ENCODE results near the gene PTPN7.

Gene PTPN7

DNA sequence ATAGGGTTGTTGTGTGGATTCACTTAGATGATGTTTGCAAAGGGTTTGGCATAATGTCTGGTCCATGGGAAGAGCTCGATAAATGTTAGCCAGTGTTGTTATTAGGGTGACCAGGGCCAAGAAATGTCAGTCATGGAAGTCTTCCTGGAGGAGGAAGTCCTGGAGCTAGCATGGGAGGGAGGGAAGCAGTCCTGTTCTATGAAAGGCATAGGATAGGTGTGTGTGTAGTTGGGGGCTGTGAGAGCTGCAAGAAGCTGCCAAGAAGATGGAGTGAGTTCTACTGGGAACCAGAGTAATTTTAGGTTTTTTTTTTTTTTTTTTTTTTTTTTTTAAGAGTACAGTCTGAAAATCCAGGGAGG, 37.9 kb upstream of the PTPN7 start:
- H3K4me3 ChIP-seq (ENCODE audit: insufficient read depth, low read length, poor library complexity, severe bottlenecking), result no peak overlapping the region
- H3K79me2 ChIP-seq (ENCODE audit: insufficient read depth, low read length), result no peaks in the 10 kb centered on the region
- H3K4me2 ChIP-seq (ENCODE audit: low read depth, low read length, poor library complexity, severe bottlenecking), result no peak overlapping the region
- H3K9me2 ChIP-seq (replicated peaks; ENCODE audit: insufficient read depth, low read length), result no peaks in the 10 kb centered on the region
- no peaks in the 10 kb centered on the region for H3K27me3 ChIP-seq (ENCODE audit: low read length)
- no peak overlapping the region for H3K27ac ChIP-seq (ENCODE audit: low read depth, low read length)
- no peak overlapping the region for H2AFZ ChIP-seq (ENCODE audit: low read depth, low read length, severe bottlenecking)
- no peak overlapping the region for H3K9ac ChIP-seq (ENCODE audit: low read length)
- no peaks in the 10 kb centered on the region for H3F3A ChIP-seq (ENCODE audit: insufficient read depth)
- TF ChIP-seq, protein P1, sequence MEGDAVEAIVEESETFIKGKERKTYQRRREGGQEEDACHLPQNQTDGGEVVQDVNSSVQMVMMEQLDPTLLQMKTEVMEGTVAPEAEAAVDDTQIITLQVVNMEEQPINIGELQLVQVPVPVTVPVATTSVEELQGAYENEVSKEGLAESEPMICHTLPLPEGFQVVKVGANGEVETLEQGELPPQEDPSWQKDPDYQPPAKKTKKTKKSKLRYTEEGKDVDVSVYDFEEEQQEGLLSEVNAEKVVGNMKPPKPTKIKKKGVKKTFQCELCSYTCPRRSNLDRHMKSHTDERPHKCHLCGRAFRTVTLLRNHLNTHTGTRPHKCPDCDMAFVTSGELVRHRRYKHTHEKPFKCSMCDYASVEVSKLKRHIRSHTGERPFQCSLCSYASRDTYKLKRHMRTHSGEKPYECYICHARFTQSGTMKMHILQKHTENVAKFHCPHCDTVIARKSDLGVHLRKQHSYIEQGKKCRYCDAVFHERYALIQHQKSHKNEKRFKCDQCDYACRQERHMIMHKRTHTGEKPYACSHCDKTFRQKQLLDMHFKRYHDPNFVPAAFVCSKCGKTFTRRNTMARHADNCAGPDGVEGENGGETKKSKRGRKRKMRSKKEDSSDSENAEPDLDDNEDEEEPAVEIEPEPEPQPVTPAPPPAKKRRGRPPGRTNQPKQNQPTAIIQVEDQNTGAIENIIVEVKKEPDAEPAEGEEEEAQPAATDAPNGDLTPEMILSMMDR (IDR thresholded peaks at IDR 0.05; ENCODE audit: insufficient read depth, low read length, poor library complexity, severe bottlenecking), result no peak
- TF ChIP-seq EZH2phosphoT487 (conservative IDR thresholded peaks at IDR 0.05; ENCODE audit: low read length), result no peak
- H4K20me1 ChIP-seq (ENCODE audit: low read depth, low read length), result no peaks in the 10 kb centered on the region
- no peaks in the 10 kb centered on the region for H3K9me3 ChIP-seq (ENCODE audit: insufficient read depth, low read length)
- H3K36me3 ChIP-seq (ENCODE audit: low read length), result no peaks in the 10 kb centered on the region

DNA sequence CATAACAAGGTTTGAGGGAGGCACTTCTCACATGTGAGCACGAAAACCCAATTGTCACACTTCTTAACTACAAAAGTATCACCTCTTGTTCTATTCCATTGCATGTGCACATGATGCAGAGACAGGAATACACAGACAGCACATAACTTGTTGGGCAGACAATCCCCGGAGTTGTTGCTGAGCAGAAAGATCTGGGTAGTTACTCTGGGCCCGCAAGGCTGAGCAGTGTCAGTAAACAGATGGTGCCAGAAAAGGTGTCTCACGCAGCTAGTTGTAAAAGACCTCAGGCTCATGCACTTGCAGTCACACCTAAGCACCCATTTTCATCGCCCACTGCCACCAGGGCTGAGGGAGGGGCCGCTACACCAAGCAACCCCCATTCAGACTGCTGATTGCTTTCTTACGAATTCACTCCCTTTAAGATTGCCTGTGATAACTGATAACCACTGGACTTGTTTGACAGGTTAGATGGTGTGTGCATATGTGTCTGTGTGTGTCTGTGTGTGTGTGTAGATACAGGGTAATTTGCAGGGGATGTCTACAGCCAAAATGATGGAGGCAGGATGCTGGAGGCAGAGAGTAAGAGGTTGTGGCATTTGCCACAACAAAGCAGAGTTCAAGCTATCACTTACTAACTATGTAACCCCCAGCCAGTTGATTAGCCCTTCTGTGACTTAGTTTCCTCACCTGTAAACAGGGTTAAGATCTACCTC, 37.4 kb upstream of the PTPN7 start:
- Histone ChIP-seq H3K27ac (ENCODE audit: low read depth, low read length) (no peak overlapping the region), H3K36me3 (ENCODE audit: low read length) (no peaks in the 10 kb centered on the region), H3K79me2 (ENCODE audit: insufficient read depth, low read length) (no peaks in the 10 kb centered on the region), H3K9me3 (ENCODE audit: insufficient read depth, low read length) (no peaks in the 10 kb centered on the region), H3K4me3 (ENCODE audit: insufficient read depth, low read length, poor library complexity, severe bottlenecking) (no peak overlapping the region), H2AFZ (ENCODE audit: low read depth, low read length, severe bottlenecking) (no peak overlapping the region), H3K9ac (ENCODE audit: low read length) (no peak overlapping the region), H3K27me3 (ENCODE audit: low read length) (no peaks in the 10 kb centered on the region), H3F3A (ENCODE audit: insufficient read depth) (no peaks in the 10 kb centered on the region), H3K4me2 (ENCODE audit: low read depth, low read length, poor library complexity, severe bottlenecking) (no peak overlapping the region), H3K9me2 (replicated peaks; ENCODE audit: insufficient read depth, low read length) (no peaks in the 10 kb centered on the region), H4K20me1 (ENCODE audit: low read depth, low read length) (no peaks in the 10 kb centered on the region)
- TF ChIP-seq, protein P1 (IDR thresholded peaks at IDR 0.05; ENCODE audit: insufficient read depth, low read length, poor library complexity, severe bottlenecking), result no peak
- no peak for TF ChIP-seq EZH2phosphoT487 (conservative IDR thresholded peaks at IDR 0.05; ENCODE audit: low read length)

DNA sequence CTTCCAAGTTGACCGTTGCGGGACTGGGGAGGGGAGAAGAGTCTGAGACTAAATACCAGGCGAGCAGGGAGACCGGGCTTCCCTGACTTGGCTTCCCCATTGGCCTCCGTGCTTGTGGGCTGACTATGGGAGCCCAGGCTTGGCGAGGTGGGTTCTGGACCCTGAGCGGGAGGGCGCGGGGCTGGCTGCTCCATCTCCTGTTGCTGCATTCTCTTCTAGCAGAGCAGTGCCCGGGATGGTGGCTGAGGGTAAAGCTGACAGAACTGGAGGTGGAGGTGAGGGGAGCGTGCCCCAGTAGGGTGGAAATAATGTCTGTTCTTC, 33.9 kb upstream of the PTPN7 start:
- no peaks in the 10 kb centered on the region for H3K9me2 ChIP-seq (replicated peaks; ENCODE audit: insufficient read depth, low read length)
- no peaks in the 10 kb centered on the region for H3K9me3 ChIP-seq (ENCODE audit: insufficient read depth, low read length)
- no peaks in the 10 kb centered on the region for H4K20me1 ChIP-seq (ENCODE audit: low read depth, low read length)
- no peak for TF ChIP-seq EZH2phosphoT487 (conservative IDR thresholded peaks at IDR 0.05; ENCODE audit: low read length)
- TF ChIP-seq, protein P1 (IDR thresholded peaks at IDR 0.05; ENCODE audit: insufficient read depth, low read length, poor library complexity, severe bottlenecking), result no peak
- no peaks in the 10 kb centered on the region for H3F3A ChIP-seq (ENCODE audit: insufficient read depth)
- H3K27ac ChIP-seq (ENCODE audit: low read depth, low read length), result no peak overlapping the region
- H3K36me3 ChIP-seq (ENCODE audit: low read length), result no peaks in the 10 kb centered on the region
- no peaks in the 10 kb centered on the region for H3K79me2 ChIP-seq (ENCODE audit: insufficient read depth, low read length)
- no peak overlapping the region for H2AFZ ChIP-seq (ENCODE audit: low read depth, low read length, severe bottlenecking)
- H3K27me3 ChIP-seq (ENCODE audit: low read length), result no peaks in the 10 kb centered on the region
- no peak overlapping the region for H3K9ac ChIP-seq (ENCODE audit: low read length)
- H3K4me3 ChIP-seq (ENCODE audit: insufficient read depth, low read length, poor library complexity, severe bottlenecking), result no peak overlapping the region
- H3K4me2 ChIP-seq (ENCODE audit: low read depth, low read length, poor library complexity, severe bottlenecking), result no peak overlapping the region
